ENCODE data around the gene SLC7A6.
"Not testable (repeated sequence)": the region's sequence is repeated elsewhere in the genome, so short reads cannot be mapped to it uniquely, and the experiment has no call there.

The SLC7A6 gene

GRCh38 chr16:68283801-68284598 is 19.7 kb downstream of the SLC7A6 start:
- DNase-seq (ENCODE audit: low read depth in 3 of 3) = no peak

GRCh38 chr16:68284847-68285246 is 20.5 kb downstream of the SLC7A6 start:
- no peak for DNase-seq (ENCODE audit: low read depth in 3 of 3)

GRCh38 chr16:68285683-68286082 is 21.4 kb downstream of the SLC7A6 start:
- no peak for DNase-seq (ENCODE audit: low read depth in 3 of 3)

- DNase-seq (ENCODE audit: low read depth in 3 of 3) = no peak
Observed at GRCh38 chr16:68286153-68287074, 22.1 kb downstream of the SLC7A6 start.

- no peak for DNase-seq (ENCODE audit: low read depth in 3 of 3)
Observed at GRCh38 chr16:68287276-68288251, 23.2 kb downstream of the SLC7A6 start.

GRCh38 chr16:68288252-68288650 is 23.9 kb downstream of the SLC7A6 start:
- no peak for DNase-seq (ENCODE audit: low read depth in 3 of 3)

GRCh38 chr16:68288796-68289195 is 24.5 kb downstream of the SLC7A6 start:
- DNase-seq (ENCODE audit: low read depth in 3 of 3) = not testable (repeated sequence)

- no peak for DNase-seq (ENCODE audit: low read depth in 3 of 3)
Observed at GRCh38 chr16:68289202-68289601, 24.9 kb downstream of the SLC7A6 start.

GRCh38 chr16:68289621-68290329 is 25.4 kb downstream of the SLC7A6 start:
- DNase-seq (ENCODE audit: low read depth in 3 of 3) = peak in 1 of 3 experiments; percentile 64

- DNase-seq (ENCODE audit: low read depth in 3 of 3) = no peak
Observed at GRCh38 chr16:68290450-68290849, 26.1 kb downstream of the SLC7A6 start.

- no peak for DNase-seq (ENCODE audit: low read depth in 3 of 3)
Observed at GRCh38 chr16:68291227-68291626, 26.9 kb downstream of the SLC7A6 start.

- DNase-seq (ENCODE audit: low read depth in 3 of 3) = no peak
Observed at GRCh38 chr16:68292425-68292824, 28.1 kb downstream of the SLC7A6 start.

- no peak for DNase-seq (ENCODE audit: low read depth in 3 of 3)
Observed at GRCh38 chr16:68296291-68296690, 32.0 kb downstream of the SLC7A6 start.

GRCh38 chr16:68296693-68297092 is 32.4 kb downstream of the SLC7A6 start:
- no peak for DNase-seq (ENCODE audit: low read depth in 3 of 3)

- no peak for DNase-seq (ENCODE audit: low read depth in 3 of 3)
Observed at GRCh38 chr16:68297908-68298307, 33.6 kb downstream of the SLC7A6 start.

GRCh38 chr16:68298312-68298711 is 34.0 kb downstream of the SLC7A6 start:
- DNase-seq (ENCODE audit: low read depth in 3 of 3) = no peak

- no peak for DNase-seq (ENCODE audit: low read depth in 3 of 3)
Observed at GRCh38 chr16:68298907-68299561, 34.7 kb downstream of the SLC7A6 start.

- no peak for DNase-seq (ENCODE audit: low read depth in 3 of 3)
Observed at GRCh38 chr16:68299571-68300453, 35.5 kb downstream of the SLC7A6 start.

- DNase-seq (ENCODE audit: low read depth in 3 of 3) = no peak
Observed at GRCh38 chr16:68300734-68301459, 36.6 kb downstream of the SLC7A6 start.
